ENCODE data around the gene SIPA1. TPM values are rescaled to one million over a fixed set of nuclear protein-coding genes. Genes with fewer than 3 reads are reported as not detected.

SIPA1 gene
- total and polyA plus RNA-seq, 2 donors = 16.0 to 54.0 TPM

DNA sequence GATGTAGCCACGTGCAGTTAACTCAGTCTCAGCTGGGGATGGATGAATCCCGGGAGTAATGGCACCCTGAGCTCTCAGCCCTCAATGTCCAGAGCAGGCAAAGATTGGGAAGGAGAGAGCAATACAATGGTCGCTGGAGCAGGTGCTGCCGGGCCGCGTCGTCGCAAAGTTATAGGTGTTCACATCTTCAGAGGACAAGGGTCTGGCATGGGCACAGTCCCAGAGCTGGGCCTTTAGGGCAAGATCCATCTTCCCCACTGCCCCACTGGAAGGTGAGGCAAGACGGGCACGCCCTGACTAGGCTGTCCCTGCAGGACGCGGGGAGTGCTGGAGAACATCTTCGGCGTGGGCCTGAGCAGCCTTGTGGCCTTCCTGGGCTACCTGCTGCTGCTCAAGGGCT, 14.7 kb upstream of the SIPA1 start:
- no peak overlapping the region for H3K4me3 ChIP-seq (ENCODE audit: low read depth, low read length)
- H3K4me1 ChIP-seq (ENCODE audit: insufficient read depth) = no peaks in the 10 kb centered on the region
- WGBS = 92% methylated on average over 14 of the region's 14 CpGs
- peaks cover 5% of the 10 kb centered on the region for H3K36me3 ChIP-seq (ENCODE audit: insufficient read depth)
- no peak overlapping the region for H3K27ac ChIP-seq (ENCODE audit: low read depth)
- DNase-seq (ENCODE audit: extremely low spot score) = no peak

GRCh38 chr11:65623852-65624616, 13.9 kb upstream of the SIPA1 start:
- Histone ChIP-seq H3K36me3 (ENCODE audit: insufficient read depth) (no peaks in the 10 kb centered on the region), H3K4me1 (ENCODE audit: insufficient read depth) (no peaks in the 10 kb centered on the region), H3K4me3 (ENCODE audit: low read depth, low read length) (no peak overlapping the region), H3K27ac (ENCODE audit: low read depth) (no peak overlapping the region)
- DNase-seq (ENCODE audit: extremely low spot score) = no peak
- WGBS = 93% methylated on average over 25 of the region's 25 CpGs

DNA sequence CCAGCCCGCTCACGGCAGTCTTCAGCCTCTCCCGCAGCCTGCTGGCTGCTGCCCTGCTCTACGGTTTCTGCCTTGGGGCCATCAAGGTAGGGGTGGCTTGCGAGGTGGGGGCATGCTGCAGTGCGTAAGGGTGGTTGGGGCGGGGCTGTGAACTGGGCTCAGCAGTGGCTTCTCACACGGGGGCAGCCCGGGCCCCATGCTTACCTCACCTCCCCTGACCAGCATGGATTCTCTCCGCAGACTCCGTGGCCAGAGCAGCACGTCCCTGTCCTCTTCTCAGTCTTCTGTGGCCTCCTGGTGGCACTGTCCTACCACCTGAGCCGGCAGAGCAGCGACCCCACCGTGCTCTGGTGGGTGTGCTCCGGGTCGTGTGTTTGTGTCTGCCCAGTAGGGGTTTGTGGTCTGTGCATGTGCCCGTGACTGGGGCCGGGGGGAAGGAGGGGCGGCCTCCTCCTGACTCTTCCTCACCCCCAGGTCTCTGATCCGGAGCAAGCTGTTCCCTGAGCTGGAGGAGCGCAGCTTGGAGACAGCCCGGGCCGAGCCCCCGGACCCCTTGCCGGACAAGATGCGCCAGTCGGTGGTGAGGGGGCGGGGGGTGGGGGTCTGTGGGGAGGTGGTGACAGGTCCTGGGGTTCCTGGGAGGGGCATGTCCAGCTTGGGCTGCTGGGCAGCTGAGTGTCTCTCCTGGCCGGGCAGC, 12.8 kb upstream of the SIPA1 start:
- Histone ChIP-seq H3K27ac (ENCODE audit: low read depth) (no peak overlapping the region), H3K36me3 (ENCODE audit: insufficient read depth) (no peaks in the 10 kb centered on the region), H3K4me1 (ENCODE audit: insufficient read depth) (no peaks in the 10 kb centered on the region), H3K4me3 (ENCODE audit: low read depth, low read length) (no peak overlapping the region)
- no peak for DNase-seq (ENCODE audit: extremely low spot score)
- 85% methylated on average over 30 of the region's 30 CpGs for WGBS

DNA sequence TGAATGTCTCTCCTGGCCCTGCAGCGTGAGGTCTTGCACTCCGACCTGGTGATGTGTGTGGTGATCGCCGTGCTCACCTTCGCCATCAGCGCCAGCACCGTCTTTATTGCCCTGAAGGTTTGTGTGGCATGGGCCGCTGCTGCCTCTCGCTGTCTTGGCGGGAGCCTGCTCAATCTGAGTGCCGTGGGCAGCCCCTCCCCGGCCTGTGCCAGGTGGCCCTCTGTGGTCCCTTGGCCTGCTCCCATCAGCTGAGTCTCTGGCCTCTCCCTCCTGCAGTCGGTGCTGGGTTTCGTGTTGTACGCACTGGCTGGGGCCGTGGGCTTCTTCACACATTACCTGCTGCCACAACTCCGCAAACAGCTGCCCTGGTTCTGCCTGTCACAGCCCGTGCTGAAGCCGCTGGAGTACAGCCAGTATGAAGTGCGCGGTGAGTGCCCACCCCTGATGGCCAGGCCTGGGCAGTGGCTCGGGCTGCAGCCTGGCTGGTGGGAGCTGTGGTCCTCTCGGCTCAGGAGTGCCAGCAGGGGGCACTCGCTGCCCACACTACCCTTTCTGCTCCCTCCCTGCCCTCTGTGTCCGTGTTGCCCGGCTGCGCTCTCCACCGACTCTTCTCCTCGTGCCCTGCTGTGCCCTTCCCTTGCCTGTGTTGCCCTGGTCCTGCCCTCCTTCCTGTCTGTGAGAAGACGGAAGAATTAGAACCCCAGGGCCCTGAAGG, 12.1 kb upstream of the SIPA1 start:
- peaks cover 3% of the 10 kb centered on the region for H3K36me3 ChIP-seq (ENCODE audit: insufficient read depth)
- H3K27ac ChIP-seq (ENCODE audit: low read depth) = no peak overlapping the region
- no peaks in the 10 kb centered on the region for H3K4me1 ChIP-seq (ENCODE audit: insufficient read depth)
- WGBS = 71% methylated on average over 30 of the region's 30 CpGs
- no peak overlapping the region for H3K4me3 ChIP-seq (ENCODE audit: low read depth, low read length)
- no peak for DNase-seq (ENCODE audit: extremely low spot score)

- no peak overlapping the region for H3K4me3 ChIP-seq (ENCODE audit: low read depth, low read length)
- no peak for DNase-seq (ENCODE audit: extremely low spot score)
- 95% methylated on average over 13 of the region's 13 CpGs for WGBS
- H3K36me3 ChIP-seq (ENCODE audit: insufficient read depth) = peaks cover 3% of the 10 kb centered on the region
- no peaks in the 10 kb centered on the region for H3K4me1 ChIP-seq (ENCODE audit: insufficient read depth)
- H3K27ac ChIP-seq (ENCODE audit: low read depth) = no peak overlapping the region
Observed at GRCh38 chr11:65627202-65627601, 10.7 kb upstream of the SIPA1 start.

DNA sequence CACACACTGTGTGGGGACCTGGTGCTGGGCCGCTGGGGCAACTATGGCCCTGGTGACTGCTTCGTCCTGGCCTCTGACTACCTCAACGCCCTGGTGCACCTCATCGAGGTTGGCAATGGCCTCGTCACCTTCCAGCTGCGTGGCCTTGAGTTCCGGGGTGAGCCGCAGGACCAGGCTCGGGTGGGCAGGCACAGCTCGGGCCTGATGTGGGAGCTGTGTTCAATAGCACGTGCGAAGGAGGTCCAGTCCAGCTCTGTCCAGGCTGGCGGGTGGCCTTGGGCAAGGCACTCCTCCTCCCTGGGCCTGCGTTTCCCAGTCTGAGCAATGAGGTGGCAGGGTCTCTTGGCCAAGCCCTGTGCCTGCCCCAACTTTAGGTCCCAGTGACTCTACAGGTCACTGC, 8.3 kb upstream of the SIPA1 start:
- WGBS = 96% methylated on average over 14 of the region's 14 CpGs
- DNase-seq (ENCODE audit: extremely low spot score) = no peak
- Histone ChIP-seq H3K4me3 (ENCODE audit: low read depth, low read length) (no peak overlapping the region), H3K4me1 (ENCODE audit: insufficient read depth) (no peaks in the 10 kb centered on the region), H3K36me3 (ENCODE audit: insufficient read depth) (peaks cover 3% of the 10 kb centered on the region), H3K27ac (ENCODE audit: low read depth) (no peak overlapping the region)

- H3K4me3 ChIP-seq (ENCODE audit: low read depth, low read length) = no peak overlapping the region
- H3K4me1 ChIP-seq (ENCODE audit: insufficient read depth) = no peaks in the 10 kb centered on the region
- 89% methylated on average over 11 of the region's 11 CpGs for WGBS
- peaks cover 4% of the 10 kb centered on the region for H3K36me3 ChIP-seq (ENCODE audit: insufficient read depth)
- no peak overlapping the region for H3K27ac ChIP-seq (ENCODE audit: low read depth)
- no peak for DNase-seq (ENCODE audit: extremely low spot score)
Observed at GRCh38 chr11:65630215-65630614, 7.7 kb upstream of the SIPA1 start.

GRCh38 chr11:65633390-65634108, 4.4 kb upstream of the SIPA1 start:
- Histone ChIP-seq H3K4me3 (ENCODE audit: low read depth, low read length) (no peak overlapping the region), H3K4me1 (ENCODE audit: insufficient read depth) (no peaks in the 10 kb centered on the region), H3K36me3 (ENCODE audit: insufficient read depth) (peaks cover 8% of the 10 kb centered on the region), H3K27ac (ENCODE audit: low read depth) (no peak overlapping the region)
- DNase-seq (ENCODE audit: extremely low spot score) = no peak
- WGBS = 88% methylated on average over 20 of the region's 20 CpGs

DNA sequence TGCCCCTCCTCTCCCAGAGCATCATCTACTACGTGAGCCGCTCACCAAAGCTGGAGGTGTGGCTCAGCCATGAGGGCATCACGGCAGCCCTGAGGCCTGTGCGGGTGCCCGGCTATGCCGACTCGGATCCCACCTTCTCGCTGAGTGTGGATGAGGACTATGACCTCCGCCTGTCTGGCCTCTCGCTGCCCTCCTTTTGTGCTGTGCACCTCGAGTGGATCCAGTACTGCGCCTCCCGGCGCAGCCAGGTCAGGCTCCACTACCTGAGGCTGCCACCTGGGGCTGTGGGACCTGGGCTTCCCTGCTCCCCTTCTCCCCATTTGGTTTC, 3.8 kb upstream of the SIPA1 start:
- peaks cover 8% of the 10 kb centered on the region for H3K36me3 ChIP-seq (ENCODE audit: insufficient read depth)
- WGBS = 91% methylated on average over 14 of the region's 14 CpGs
- H3K4me3 ChIP-seq (ENCODE audit: low read depth, low read length) = no peak overlapping the region
- H3K27ac ChIP-seq (ENCODE audit: low read depth) = no peak overlapping the region
- DNase-seq (ENCODE audit: extremely low spot score) = no peak
- H3K4me1 ChIP-seq (ENCODE audit: insufficient read depth) = no peaks in the 10 kb centered on the region

GRCh38 chr11:65634440-65634839, 3.5 kb upstream of the SIPA1 start:
- WGBS = 92% methylated on average over 11 of the region's 11 CpGs
- DNase-seq (ENCODE audit: extremely low spot score) = no peak
- Histone ChIP-seq H3K4me1 (ENCODE audit: insufficient read depth) (no peaks in the 10 kb centered on the region), H3K36me3 (ENCODE audit: insufficient read depth) (peaks cover 8% of the 10 kb centered on the region), H3K27ac (ENCODE audit: low read depth) (no peak overlapping the region), H3K4me3 (ENCODE audit: low read depth, low read length) (no peak overlapping the region)

GRCh38 chr11:65634905-65635731, 2.8 kb upstream of the SIPA1 start:
- 93% methylated on average over 46 of the region's 46 CpGs for WGBS
- Histone ChIP-seq H3K27ac (ENCODE audit: low read depth) (no peak overlapping the region), H3K4me3 (ENCODE audit: low read depth, low read length) (no peak overlapping the region), H3K4me1 (ENCODE audit: insufficient read depth) (no peaks in the 10 kb centered on the region), H3K36me3 (ENCODE audit: insufficient read depth) (peaks cover 8% of the 10 kb centered on the region)
- no peak for DNase-seq (ENCODE audit: extremely low spot score)

DNA sequence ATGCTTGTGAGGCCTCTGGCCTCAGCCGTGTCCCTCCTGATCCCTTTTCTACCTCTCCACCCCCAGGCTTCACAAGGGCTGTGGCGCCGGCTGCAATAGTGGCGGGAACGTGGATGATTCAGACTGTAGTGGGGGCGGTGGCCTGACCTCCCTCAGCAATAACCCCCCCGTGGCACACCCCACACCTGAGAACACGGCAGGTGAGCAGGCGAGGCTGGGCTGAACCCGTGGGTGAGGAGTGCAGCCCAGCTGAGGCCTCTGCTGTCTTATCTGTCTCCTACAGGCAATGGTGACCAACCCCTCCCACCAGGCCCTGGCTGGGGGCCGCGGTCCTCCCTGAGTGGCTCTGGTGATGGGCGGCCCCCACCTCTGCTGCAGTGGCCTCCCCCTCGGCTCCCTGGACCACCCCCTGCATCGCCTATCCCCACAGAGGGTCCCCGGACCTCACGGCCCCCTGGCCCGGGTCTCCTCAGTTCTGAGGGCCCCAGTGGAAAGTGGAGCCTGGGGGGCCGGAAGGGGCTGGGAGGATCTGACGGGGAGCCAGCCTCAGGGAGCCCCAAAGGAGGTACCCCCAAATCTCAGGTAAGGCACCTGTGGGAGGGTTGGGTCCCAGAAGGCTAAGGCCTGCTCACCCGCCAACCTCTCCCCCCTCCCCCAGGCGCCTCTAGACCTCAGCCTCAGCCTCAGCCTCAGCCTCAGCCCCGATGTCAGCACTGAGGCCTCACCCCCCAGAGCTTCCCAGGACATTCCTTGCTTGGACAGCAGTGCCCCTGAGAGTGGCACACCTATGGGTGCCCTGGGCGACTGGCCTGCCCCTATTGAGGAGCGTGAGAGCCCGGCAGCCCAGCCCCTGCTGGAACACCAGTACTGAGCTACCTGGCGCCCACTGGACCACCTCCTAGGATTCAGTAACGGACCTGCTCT, 1.5 kb upstream of the SIPA1 start:
- Histone ChIP-seq H3K4me3 (ENCODE audit: low read depth, low read length) (no peak overlapping the region), H3K4me1 (ENCODE audit: insufficient read depth) (no peaks in the 10 kb centered on the region), H3K36me3 (ENCODE audit: insufficient read depth) (peaks cover 4% of the 10 kb centered on the region), H3K27ac (ENCODE audit: low read depth) (no peak overlapping the region)
- 93% methylated on average over 28 of the region's 28 CpGs for WGBS
- no peak for DNase-seq (ENCODE audit: extremely low spot score)

All from urinary bladder (tissue), 4 donors.